GM12872 (cell line): Measurements from ENCODE around the gene TSSC4.
A peak's percentile ranks its signal among the peaks of the same experiment; 100 is the strongest.

Experiments
- CTCF ChIP-seq: IDR thresholded peaks from 3 replicates; pipeline ENCODE4 v1.5.1; 2011; ENCODE audit warnings: low read depth, mild to moderate bottlenecking, low read length, moderate library complexity; ENCODE audit not compliant: insufficient read depth

The TSSC4 gene

GRCh38 chr11:2400069-2400761 is at the start of gene TSSC4:
TSS of gene TSSC4 (plus strand) at chr11:2400750. CDS start at chr11:2402634, 1,884 bp downstream.
- TF ChIP-seq CTCF, result peak; percentile 99

- TF ChIP-seq CTCF, result no peak
Measured at GRCh38 chr11:2351701-2352100, 48.8 kb upstream of the TSSC4 start.

- TF ChIP-seq CTCF, result no peak
Measured at GRCh38 chr11:2352420-2352819, 48.1 kb upstream of the TSSC4 start.

DNA sequence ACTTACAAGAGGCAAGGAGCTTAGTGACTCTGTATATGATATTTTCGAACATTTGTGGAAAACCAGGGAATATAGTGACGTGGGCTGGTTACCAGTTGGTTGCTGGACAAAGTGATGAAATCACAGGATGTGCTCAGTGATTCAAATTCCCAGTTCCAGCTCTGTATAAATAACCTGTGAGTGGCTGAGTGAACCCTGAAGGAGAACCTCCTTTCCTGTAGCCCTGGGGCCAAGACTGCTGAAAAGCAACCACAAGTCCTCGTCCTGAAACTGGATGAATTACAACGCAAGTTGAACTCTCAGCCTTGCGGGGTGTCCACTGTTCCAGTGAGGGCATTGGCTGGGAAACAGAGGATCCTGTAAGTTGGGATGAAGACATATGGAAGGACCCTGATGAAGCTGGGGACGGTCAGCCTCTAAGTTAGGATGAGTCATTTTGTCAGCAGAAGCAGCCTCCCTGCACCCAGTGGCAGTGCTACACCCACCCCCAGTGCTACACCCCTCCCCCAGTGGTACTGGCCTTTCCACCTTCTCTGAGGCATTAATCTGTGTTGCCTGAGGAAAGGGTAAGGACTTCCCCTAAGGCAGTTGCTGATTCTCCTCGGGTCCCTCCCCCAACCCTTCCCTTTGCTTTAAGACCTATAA is 45.4 kb upstream of the TSSC4 start:
- no peak for TF ChIP-seq CTCF

DNA sequence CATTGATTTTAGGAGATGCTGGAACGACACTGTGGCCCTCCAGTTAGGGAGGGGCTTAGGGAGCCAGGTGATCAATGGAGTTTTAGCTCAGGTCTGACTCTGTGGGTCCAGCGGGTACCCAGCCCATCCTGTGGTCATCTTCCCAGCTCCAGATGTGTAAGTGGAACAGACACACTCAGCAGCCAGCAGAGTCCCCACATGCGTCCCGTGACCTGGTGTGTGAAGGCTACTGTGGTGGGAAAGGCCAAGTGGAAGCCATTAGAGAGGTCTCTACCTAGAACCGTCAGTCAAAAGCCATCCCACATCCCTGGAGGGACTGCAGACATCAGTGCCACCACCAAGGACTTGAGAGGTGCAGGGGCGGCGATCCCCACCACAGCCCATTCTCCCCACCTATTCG is 43.3 kb upstream of the TSSC4 start:
- no peak for TF ChIP-seq CTCF

GRCh38 chr11:2358754-2359442 is 41.7 kb upstream of the TSSC4 start:
- TF ChIP-seq CTCF, result no peak

GRCh38 chr11:2359557-2359956 is 41.0 kb upstream of the TSSC4 start:
- TF ChIP-seq CTCF, result no peak
